ELF-1 (cell line): ENCODE measurements around the gene FAM177A1.

Source experiments
- DNase-seq: peaks from one replicate; pipeline ENCODE4 v3.0.0-alpha.2; 2016; ENCODE audit warnings: low read depth, low spot score

FAM177A1 gene

GRCh38 chr14:35123388-35123703 lies 77.3 kb downstream of the FAM177A1 start:
- DNase-seq: no peak

GRCh38 chr14:35124127-35124526 lies 78.1 kb downstream of the FAM177A1 start:
- no peak for DNase-seq
